Colonic mucosa (tissue), 4 donors: Measurements from ENCODE around the gene RNF17. TPM values are rescaled to one million over a fixed set of nuclear protein-coding genes. Genes with fewer than 3 reads are reported as not detected.
A peak's percentile ranks its signal among the peaks of the same experiment; 100 is the strongest.

Source experiments
- DNase-seq: peaks from one replicate; pipeline ENCODE4 v3.0.0-alpha.2; 2020
- H3K27ac ChIP-seq: fragments of 200-600 bp; one replicate; pipeline ENCODE4 v1.8.0; 2021
- H3K27me3 ChIP-seq: fragments of 200-600 bp; one replicate; pipeline ENCODE4 v1.8.0; 2021
- H3K36me3 ChIP-seq: fragments of 200-600 bp; one replicate; pipeline ENCODE4 v1.8.0; 2021
- H3K4me1 ChIP-seq: fragments of 200-600 bp; one replicate; pipeline ENCODE4 v1.8.0; 2021; ENCODE audit warnings: mild to moderate bottlenecking
- H3K4me3 ChIP-seq: fragments of 200-600 bp; one replicate; pipeline ENCODE4 v1.8.0; 2021
- H3K9ac ChIP-seq, 2 donors: one replicate each; pipeline ENCODE4 v1.7.0; 2013; ENCODE audit warnings: control low read depth in 2 of 2, low read depth in 2 of 2, low read length in 2 of 2
- H3K9me3 ChIP-seq: fragments of 200-600 bp; one replicate; pipeline ENCODE4 v1.8.0; 2021
- intact Hi-C: fragments of 100-400 bp; cut with DNase I; formaldehyde crosslinking; loops from one replicate; pipeline ENCODE4 v1.14.1; 2022
- total RNA-seq, 2 donors: library from RNA; stranded (reverse); fragmentation: NEBNext Ultra II Directional in 1 of 2; extraction: Animal tissue kit (Norgen Biotek cat#: 25700) in 1 of 2; gene quantifications; one replicate each; pipeline ENCODE4 v1.2.1, GENCODE V29; 2021
- TF ChIP-seq, protein P1 (sequence below): fragments of 200-600 bp; IDR thresholded peaks from one replicate; pipeline ENCODE4 v1.8.0; 2022; ENCODE audit warnings: antibody characterized with exemption, mild to moderate bottlenecking
- donor health status: healthy.
- donor health status: DM: no; HTN: no; CAD: no.
- donor health status: DM: no; HTN: no; CAD: no.

RNF17 gene
- total RNA-seq, 2 donors from 2014 or later = not detected

DNA sequence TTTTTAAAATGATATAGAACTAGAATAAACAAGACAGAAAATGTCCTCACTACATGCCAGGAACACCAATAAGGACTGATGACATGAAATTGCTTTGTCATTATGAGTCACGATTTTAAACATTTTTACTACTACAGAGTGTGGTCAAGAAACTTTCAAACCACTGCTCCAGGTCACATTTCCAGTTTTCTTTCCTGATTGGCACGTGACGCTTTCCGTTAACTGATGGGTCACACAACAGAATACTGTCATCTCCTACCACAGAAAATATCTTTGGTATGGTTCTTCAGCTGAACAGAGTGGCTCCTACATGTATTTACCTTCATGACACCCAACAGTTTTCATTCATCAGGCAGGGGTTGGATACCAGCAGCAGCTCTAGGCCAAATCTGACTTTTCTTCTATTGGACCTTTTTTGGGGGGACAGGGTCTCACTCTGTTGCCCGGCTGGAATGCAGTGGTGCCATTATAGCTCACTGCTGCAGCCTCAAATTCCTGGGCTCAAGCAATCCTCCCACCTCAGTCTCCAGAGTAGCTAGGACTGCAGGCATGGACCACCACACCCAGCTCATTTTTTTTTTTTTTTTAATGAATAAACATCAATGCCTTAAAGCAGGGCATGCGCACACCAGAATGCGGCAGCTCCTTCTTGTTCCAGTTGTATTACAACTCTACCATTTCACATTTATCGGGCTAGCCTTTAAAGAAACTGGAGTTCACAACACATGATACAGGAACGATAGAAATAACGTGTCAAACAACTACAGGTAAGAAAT is 147.4 kb downstream of the RNF17 start:
- intact Hi-C loops = no loop called here
- H3K36me3 ChIP-seq = no peaks in the 10 kb centered on the region

DNA sequence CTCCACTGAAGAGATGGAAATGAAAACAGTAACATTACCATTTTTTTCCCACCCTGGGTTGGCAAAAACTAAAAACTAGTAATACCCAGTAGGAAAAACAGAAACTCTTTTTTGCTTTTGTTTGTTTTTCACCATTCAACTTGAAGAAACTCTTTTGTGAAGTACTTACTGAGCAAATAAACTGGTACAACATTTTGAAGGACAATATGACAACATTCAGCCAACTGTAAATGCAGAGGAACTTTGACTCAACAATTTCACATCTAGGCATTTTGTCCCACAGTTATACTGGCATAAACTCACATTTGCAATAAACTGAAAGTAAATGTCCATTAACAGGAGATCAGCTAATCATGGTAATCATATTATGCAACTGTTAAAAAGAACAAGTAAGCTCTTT is 152.5 kb downstream of the RNF17 start:
- H3K27ac ChIP-seq = no peak overlapping the region
- DNase-seq = no peak
- intact Hi-C loops = no loop called here
- no peak overlapping the region for H3K4me3 ChIP-seq
- H3K4me1 ChIP-seq = no peaks in the 10 kb centered on the region
- H3K36me3 ChIP-seq = no peaks in the 10 kb centered on the region
- H3K9me3 ChIP-seq = no peaks in the 10 kb centered on the region
- no peak overlapping the region for H3K9ac ChIP-seq
- TF ChIP-seq, protein P1, sequence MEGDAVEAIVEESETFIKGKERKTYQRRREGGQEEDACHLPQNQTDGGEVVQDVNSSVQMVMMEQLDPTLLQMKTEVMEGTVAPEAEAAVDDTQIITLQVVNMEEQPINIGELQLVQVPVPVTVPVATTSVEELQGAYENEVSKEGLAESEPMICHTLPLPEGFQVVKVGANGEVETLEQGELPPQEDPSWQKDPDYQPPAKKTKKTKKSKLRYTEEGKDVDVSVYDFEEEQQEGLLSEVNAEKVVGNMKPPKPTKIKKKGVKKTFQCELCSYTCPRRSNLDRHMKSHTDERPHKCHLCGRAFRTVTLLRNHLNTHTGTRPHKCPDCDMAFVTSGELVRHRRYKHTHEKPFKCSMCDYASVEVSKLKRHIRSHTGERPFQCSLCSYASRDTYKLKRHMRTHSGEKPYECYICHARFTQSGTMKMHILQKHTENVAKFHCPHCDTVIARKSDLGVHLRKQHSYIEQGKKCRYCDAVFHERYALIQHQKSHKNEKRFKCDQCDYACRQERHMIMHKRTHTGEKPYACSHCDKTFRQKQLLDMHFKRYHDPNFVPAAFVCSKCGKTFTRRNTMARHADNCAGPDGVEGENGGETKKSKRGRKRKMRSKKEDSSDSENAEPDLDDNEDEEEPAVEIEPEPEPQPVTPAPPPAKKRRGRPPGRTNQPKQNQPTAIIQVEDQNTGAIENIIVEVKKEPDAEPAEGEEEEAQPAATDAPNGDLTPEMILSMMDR = no peak
- no peaks in the 10 kb centered on the region for H3K27me3 ChIP-seq

More for the DNA sequence above, 147.4 kb downstream of the RNF17 start:
- peak overlapping the region; percentile 36 for H3K27ac ChIP-seq
- no peak overlapping the region for H3K4me3 ChIP-seq
- no peaks in the 10 kb centered on the region for H3K9me3 ChIP-seq
- no peak overlapping the region for H3K9ac ChIP-seq
- H3K4me1 ChIP-seq = peaks cover 4% of the 10 kb centered on the region
- TF ChIP-seq, protein P1 = no peak
- no peaks in the 10 kb centered on the region for H3K27me3 ChIP-seq
- DNase-seq = no peak

DNA sequence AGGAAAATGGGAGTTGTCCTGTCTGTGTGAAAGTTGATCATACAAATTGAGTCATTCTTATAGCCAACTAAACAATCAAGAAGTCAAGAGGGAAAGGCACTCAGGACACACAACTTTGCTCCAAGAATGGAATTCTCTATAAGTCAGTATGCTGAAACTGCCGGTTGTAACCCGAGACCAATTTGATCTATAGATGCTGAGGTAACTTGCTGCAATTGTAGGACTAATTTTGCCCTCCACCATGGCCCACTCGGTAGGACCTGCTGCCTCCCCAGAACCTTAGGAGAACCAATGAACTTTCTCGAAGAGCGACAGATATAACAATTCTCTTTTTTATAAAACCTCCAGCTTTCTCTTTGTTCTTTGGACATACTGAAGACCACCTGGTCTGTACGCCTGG is 157.0 kb downstream of the RNF17 start:
- no peak overlapping the region for H3K9ac ChIP-seq
- H3K9me3 ChIP-seq = no peaks in the 10 kb centered on the region
- no peak overlapping the region for H3K27ac ChIP-seq
- no peak overlapping the region for H3K4me3 ChIP-seq
- TF ChIP-seq, protein P1 = no peak
- H3K36me3 ChIP-seq = no peaks in the 10 kb centered on the region
- intact Hi-C loops = no loop called here
- DNase-seq = no peak
- H3K4me1 ChIP-seq = no peaks in the 10 kb centered on the region
- no peaks in the 10 kb centered on the region for H3K27me3 ChIP-seq

DNA sequence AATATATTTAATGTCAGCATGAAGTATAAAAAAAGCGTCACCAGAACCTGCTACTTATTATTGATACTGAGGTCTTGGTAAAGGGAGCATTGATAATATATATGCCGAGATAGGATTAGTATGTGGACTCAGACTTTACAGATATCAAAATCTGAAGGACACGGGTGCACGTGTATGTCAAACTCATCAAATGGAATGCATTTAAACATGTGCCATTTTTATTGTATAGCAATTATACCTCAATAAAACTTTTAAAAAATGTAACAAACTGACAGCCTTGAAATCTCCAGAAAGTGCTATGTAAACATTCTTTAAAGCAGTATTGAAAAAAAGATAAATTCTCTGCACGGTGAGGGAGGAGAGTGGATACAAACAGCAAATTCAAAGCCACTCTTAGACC is 157.9 kb downstream of the RNF17 start:
- Histone ChIP-seq H3K27ac (peak overlapping the region; percentile 94), H3K4me1 (no peaks in the 10 kb centered on the region), H3K4me3 (peak overlapping the region; percentile 92), H3K36me3 (no peaks in the 10 kb centered on the region), H3K9me3 (no peaks in the 10 kb centered on the region), H3K9ac (peak overlapping the region; percentile 69 to 71), H3K27me3 (no peaks in the 10 kb centered on the region)
- TF ChIP-seq, protein P1 = no peak
- DNase-seq = no peak
- intact Hi-C loops = no loop called here

DNA sequence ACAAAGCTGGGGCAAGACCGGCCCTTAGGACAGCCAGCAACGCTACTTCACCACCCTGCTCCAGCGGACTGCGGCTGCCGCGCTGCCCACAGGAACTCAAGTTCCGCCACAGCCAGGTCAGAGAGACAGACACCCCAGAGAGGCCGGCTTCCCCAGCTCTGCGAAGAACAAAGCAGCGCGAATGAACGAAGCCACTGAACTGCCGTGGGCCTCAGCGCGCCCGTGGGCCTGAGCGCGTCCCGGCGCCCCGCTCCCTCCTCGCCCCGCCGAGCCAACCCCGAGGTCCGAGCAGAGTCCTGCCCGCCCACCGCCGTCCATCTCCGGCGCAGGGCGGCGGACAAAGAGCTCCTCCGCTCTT is 158.4 kb downstream of the RNF17 start:
- Histone ChIP-seq H3K4me1 (no peaks in the 10 kb centered on the region), H3K9me3 (no peaks in the 10 kb centered on the region), H3K4me3 (peak overlapping the region; percentile 92), H3K9ac (peak overlapping the region; percentile 69 to 71), H3K27ac (peak overlapping the region; percentile 94), H3K27me3 (no peaks in the 10 kb centered on the region), H3K36me3 (no peaks in the 10 kb centered on the region)
- intact Hi-C loops = no loop called here
- peak; percentile 36 for DNase-seq
- TF ChIP-seq, protein P1 = no peak
